Lower leg skin (tissue), 4 donors: Measurements from ENCODE around the gene IER5. TPM values are rescaled to one million over a fixed set of nuclear protein-coding genes. Genes with fewer than 3 reads are reported as not detected.
"Not testable (repeated sequence)": the region's sequence is repeated elsewhere in the genome, so short reads cannot be mapped to it uniquely, and the experiment has no call there.

ENCODE experiments used
- DNase-seq, 2 donors: peaks; one replicate each; pipeline ENCODE4 v3.0.0-alpha.2; 2019; ENCODE audit warnings: low spot score in 2 of 2
- H3K4me3 ChIP-seq: fragments of 200-600 bp; sonication (generic); 2 replicates; pipeline ENCODE4 v1.5.1; 2017; ENCODE audit warnings: mild to moderate bottlenecking, low read depth; ENCODE audit not compliant: poor library complexity, severe bottlenecking
- CTCF ChIP-seq, 3 donors: fragments of 450-650 bp; IDR thresholded peaks; one replicate each; pipeline ENCODE4 v1.5.1; 2016; ENCODE audit warnings: antibody characterized with exemption in 3 of 3, mild to moderate bottlenecking in 3 of 3, moderate library complexity in 2 of 3
- POLR2A ChIP-seq, 2 donors: fragments of 450-650 bp; IDR thresholded peaks; one replicate each; pipeline ENCODE4 v1.6.1; 2016 to 2017; ENCODE audit warnings: antibody characterized with exemption in 2 of 2, mild to moderate bottlenecking in 1 of 2, moderate library complexity in 1 of 2
- WGBS, 2 donors: methylation state at CpG; one replicate each; pipeline ENCODE4 v1.1.5; 2018; 5-methylcytosine and 5-hydroxymethylcytosine counted together
- intact Hi-C: fragments of 100-400 bp; cut with DNase I; formaldehyde crosslinking; loops from one replicate; pipeline ENCODE4 v1.15.0; 2023; ENCODE audit warnings: low total_unique reads
- total RNA-seq, 4 donors: library from RNA; depleted of rRNA; stranded (reverse); fragments of >200 nt; gene quantifications; one replicate each; pipeline ENCODE4 v1.1.0, GENCODE V29; 2016

The IER5 gene
- total RNA-seq, result 10 to 100 TPM; 36.7 to 53.4 (median 48.3) TPM

- 3% methylated on average over 59 to 69 of the region's 76 CpGs for WGBS, 2 donors
Observed at GRCh38 chr1:181088079-181089016, at the start of gene IER5. TSS of gene IER5 (plus strand) at chr1:181088700. CDS start at chr1:181088903, 203 bp downstream.

DNA sequence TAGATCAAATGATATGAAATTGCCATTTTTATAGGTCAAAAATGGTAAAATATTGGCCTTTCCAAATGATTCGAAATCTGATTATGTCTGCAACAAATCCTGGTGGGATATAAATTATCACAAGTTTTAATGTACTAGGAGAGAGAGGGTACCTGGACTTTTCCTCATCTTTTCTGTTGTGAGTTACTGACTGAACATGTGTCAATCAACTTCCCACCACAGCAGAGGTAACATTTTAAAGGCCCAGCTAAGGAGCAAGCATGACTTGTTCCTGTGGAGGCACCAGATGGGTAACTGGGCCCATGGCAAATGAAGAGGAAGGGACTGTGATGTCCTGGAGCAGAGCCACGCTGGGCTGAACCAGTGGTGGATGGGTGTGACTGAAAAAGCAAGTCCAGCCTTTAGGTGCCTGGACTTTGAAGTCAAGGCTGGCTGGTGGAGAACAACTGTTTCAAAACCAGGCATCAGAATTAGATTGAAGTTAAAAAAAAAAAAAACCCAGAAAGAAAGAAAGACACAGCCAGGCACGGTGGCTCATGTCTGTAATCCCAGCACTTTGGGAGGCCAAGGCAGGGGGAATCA, 48.1 kb upstream of the IER5 start:
- intact Hi-C loops, result no loop called here
- no peak overlapping the region for H3K4me3 ChIP-seq
- 82 to 86% methylated on average over 3 of the region's 3 CpGs for WGBS, 2 donors
- DNase-seq, result no peak
- TF ChIP-seq CTCF (IDR thresholded peaks at IDR 0.05) (no peak), POLR2A (IDR thresholded peaks at IDR 0.05) (no peak)

More at GRCh38 chr1:181088079-181089016, at the start of gene IER5:
- DNase-seq, result peak; percentile 97 to 100
- intact Hi-C loops, result loop anchor here (5.0 kb wide), 1 partner anchor 54 kb away; no protein-coding TSS in a partner anchor
- TF ChIP-seq CTCF (IDR thresholded peaks at IDR 0.05) (no peak), POLR2A (IDR thresholded peaks at IDR 0.05) (peak in 1 of 2 donors; percentile 97)
- H3K4me3 ChIP-seq, result peak within 1 kb of the TSS; percentile 85

DNA sequence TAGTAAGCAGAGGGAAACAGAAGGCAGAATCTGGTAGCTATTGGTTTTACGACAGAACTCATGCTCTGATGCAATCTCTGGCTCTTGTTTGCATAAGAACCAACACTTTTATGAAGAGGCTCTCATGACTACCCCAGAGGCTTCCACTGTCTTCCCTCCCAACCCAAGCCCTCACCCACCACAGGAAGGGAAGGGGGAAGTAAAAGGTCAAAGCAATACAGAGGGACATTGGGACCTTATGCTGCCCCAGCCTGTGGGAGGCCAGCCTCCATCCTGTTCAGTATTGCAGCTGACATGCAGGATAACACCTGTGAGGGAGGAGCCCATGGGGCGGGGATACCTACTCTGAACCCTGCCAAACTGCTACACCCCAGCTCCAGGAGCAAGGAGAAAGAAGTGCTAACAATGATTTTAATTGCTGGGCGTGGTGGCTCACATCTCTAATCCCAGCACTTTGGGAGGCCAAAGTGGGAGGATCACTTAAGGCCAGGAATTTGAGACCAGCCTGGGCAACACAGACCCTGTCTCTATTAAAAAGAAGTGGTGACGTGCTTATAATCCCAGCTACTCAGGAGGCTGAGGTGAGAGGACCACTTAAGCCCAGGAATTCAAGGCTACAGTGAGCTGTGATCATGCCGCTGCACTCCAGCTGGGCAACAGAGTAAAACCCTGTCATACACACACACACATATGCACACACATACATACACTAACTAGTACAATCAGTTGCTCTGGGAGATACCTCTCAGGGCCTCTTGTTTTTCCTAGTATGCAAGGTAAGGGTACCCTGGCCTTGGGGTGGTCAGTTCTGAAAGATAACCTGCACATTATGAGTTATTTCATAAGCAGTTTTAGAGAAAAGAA, 45.2 kb upstream of the IER5 start:
- DNase-seq, result no peak
- WGBS, 2 donors, result 33 to 60% methylated on average over 5 of the region's 5 CpGs
- TF ChIP-seq POLR2A (IDR thresholded peaks at IDR 0.05) (no peak), CTCF (IDR thresholded peaks at IDR 0.05) (no peak)
- H3K4me3 ChIP-seq, result no peak overlapping the region
- intact Hi-C loops, result no loop called here

DNA sequence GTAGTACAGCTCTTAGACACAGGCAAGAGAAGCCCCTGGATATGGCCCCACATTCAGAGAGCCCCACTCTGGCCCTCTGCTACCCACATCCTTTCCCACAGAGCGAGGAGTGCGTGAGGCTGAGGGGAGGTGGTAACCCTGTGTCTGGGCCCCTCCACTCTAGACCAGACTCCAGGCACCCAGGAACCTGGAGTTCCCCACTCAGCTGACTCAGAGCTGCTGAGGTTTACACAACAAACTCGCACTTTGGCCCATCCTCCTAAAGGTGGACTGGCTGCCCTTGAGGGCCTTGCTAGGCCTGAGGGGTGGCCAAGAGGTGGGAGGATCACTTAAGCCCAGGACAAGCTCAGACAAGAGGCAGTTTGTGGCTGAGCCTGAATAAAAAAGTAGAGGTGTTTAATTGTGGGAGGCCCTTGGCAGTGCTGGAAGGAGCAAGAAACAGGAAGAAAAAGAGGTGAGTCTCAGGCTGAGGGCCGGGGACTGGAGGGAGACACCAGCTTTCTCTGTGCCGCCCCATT, 44.0 kb upstream of the IER5 start:
- TF ChIP-seq CTCF (IDR thresholded peaks at IDR 0.05), result no peak
- TF ChIP-seq POLR2A (IDR thresholded peaks at IDR 0.05), result no peak
- no peak for DNase-seq
- WGBS, 2 donors, result 44 to 61% methylated on average over 5 of the region's 5 CpGs
- no peak overlapping the region for H3K4me3 ChIP-seq
- intact Hi-C loops, result no loop called here

DNA sequence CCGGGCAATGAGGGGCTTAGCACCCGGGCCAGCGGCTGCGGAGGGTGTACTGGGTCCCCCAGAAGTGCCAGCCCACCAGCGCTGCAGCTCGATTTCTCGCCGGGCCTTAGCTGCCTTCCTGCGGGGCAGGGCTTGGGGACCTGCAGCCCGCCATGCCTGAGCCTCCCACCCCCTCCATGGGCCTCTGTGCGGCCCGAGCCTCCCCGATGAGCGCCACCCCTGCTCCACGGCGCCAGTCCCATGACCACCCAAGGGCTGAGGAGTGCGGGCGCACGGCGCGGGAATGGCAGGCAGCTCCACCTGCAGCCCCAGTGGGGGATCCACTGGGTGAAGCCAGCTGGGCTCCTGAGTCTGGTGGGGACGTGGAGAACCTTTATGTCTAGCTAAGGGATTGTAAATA, 42.6 kb upstream of the IER5 start:
- DNase-seq, intact Hi-C loops, H3K4me3 ChIP-seq: not testable (repeated sequence)
- 93 to 94% methylated on average over 2 to 13 of the region's 22 CpGs for WGBS, 2 donors
